Heart left ventricle (tissue), 13 donors: ENCODE measurements around the gene NDOR1.

ENCODE experiments used
- CTCF ChIP-seq, 12 donors: fragments of 200-600 bp; sonication (generic) in 4 of 12; IDR thresholded peaks; one replicate each; pipeline versions ENCODE4 v1.5.0 to v1.8.0; 2018 to 2022; ENCODE audit warnings: antibody characterized with exemption in 12 of 12, mild to moderate bottlenecking in 5 of 12
- POLR2A ChIP-seq, 2 donors: fragments of 450-650 bp; IDR thresholded peaks; one replicate each; pipeline ENCODE4 v1.6.1; 2017; ENCODE audit warnings: antibody characterized with exemption in 2 of 2, mild to moderate bottlenecking in 2 of 2, moderate library complexity in 2 of 2
- donor health status: ischemic (EF 13 %, LVEDD 7.1; RV severe dilation, severe dysfunction).
- donor health status: DM: no; HTN: yes; CAD: no.
- donor health status: DM: no; HTN: no; CAD: no.
- donor health status: ischemic (EF 25% LVEDD 6.9; RV normal size, moderate dysfunction).
- donor health status: ischemic (EF 25% LVEDD 5.7; RV mildly dilated, moderate dysfunction).
- donor health status: ischemic (EF 35%, LVEDD 5.7; RV mildly dilated, moderate dysfunction).
- donor health status: nonischemic (EF 11% LVEDD 7.7; RV severe dilation, severe dysfunction).
- donor health status: DM: yes; HTN: yes; CAD: no.
- donor health status: PGD.
- donor health status: ischemic (EF 29% LVEDD 5.4; RV normal size, mild dysfunction).
- donor health status: nonischemic (EF 23%, LVEDD 6.1; RV moderate dilation, normal function).

DNA sequence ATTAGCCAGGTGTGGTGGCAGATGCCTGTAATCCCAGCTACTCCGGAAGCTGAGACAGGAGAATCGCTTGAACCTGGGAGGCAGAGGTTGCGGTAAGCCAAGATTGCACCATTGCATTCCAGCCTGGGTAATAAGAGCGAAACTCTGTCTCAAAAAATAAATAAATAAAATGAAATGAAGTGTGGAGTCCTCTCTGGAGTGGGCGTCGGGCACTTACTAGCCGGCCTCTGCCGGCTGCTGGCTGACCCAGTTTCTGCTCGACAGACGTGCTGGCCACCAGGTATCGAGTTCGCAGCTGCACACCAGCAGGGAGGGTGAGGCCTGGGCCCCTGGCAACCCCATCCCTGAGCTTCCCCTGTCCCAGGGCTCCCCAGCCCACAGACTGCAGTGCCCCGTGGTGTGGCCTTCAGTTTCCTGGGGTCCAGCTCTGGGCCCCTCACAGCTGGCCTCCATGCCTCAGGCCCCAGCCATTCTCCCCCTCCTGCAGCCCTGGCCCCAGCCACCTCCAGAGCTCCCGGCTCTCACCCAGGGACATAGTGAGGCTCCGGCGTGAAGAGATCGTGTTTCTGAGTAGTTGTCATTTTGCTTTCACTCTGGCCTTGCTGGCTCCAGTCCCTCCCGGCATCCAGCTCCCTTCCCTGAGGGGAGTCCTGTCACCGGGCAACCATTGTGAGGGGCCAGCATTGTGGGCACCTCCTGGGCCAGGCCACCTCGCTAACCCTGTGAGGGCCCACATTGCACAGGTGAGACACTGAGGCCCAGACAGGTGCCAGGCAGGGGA, 41.8 kb downstream of the NDOR1 start:
- TF ChIP-seq CTCF (IDR thresholded peaks at IDR 0.05) (no peak), POLR2A (IDR thresholded peaks at IDR 0.05) (no peak)
